SK-N-SH treated with all-trans-retinoic acid at 6 μM for 48 hours (cell line): ENCODE data around the gene TNFRSF18.

ENCODE experiments used
- ATAC-seq: fragments of 200-7000 bp; cut with Tn5 transposase; 3 replicates; pipeline ENCODE4 v1.9.1; 2020; ENCODE audit warnings: mild to moderate bottlenecking, moderate library complexity
- ARNTL ChIP-seq: fragments of 450-650 bp; formaldehyde crosslinking; IDR thresholded peaks from 2 replicates; pipeline ENCODE4 v1.5.0; 2020; ENCODE audit warnings: low read depth, mild to moderate bottlenecking, moderate library complexity, borderline replicate concordance
- BACH2 ChIP-seq: fragments of 250-450 bp; sonication (Bioruptor Pico); IDR thresholded peaks from 2 replicates; pipeline ENCODE4 v1.9.0; 2021; ENCODE audit warnings: mild to moderate bottlenecking, borderline replicate concordance
- CREB5 ChIP-seq: fragments of 250-450 bp; sonication (Bioruptor Pico); IDR thresholded peaks from 2 replicates; pipeline ENCODE4 v1.5.1; 2020; ENCODE audit warnings: low read depth, mild to moderate bottlenecking, moderate library complexity
- CSDC2 ChIP-seq: fragments of 250-450 bp; sonication (Bioruptor Pico); IDR thresholded peaks from 2 replicates; pipeline ENCODE4 v1.5.0; 2020; ENCODE audit warnings: mild to moderate bottlenecking, moderate library complexity
- CSRNP3 ChIP-seq: fragments of 250-450 bp; sonication (Bioruptor Pico); IDR thresholded peaks from 2 replicates; pipeline ENCODE4 v1.5.1; 2021; ENCODE audit warnings: mild to moderate bottlenecking, moderate library complexity
- ESRRG ChIP-seq: fragments of 250-450 bp; sonication (Bioruptor Pico); IDR thresholded peaks from 2 replicates; pipeline ENCODE4 v1.6.1; 2021; ENCODE audit warnings: mild to moderate bottlenecking
- GLIS3 ChIP-seq: fragments of 250-450 bp; sonication (Bioruptor Pico); IDR thresholded peaks from 2 replicates; pipeline ENCODE4 v1.5.0; 2020; ENCODE audit warnings: mild to moderate bottlenecking, moderate library complexity
- ISL1 ChIP-seq: fragments of 250-450 bp; sonication (Bioruptor Pico); IDR thresholded peaks from 2 replicates; pipeline ENCODE4 v2.1.2; 2022; ENCODE audit warnings: mild to moderate bottlenecking, moderate library complexity
- PATZ1 ChIP-seq: fragments of 250-450 bp; sonication (Bioruptor Pico); IDR thresholded peaks from 2 replicates; pipeline ENCODE4 v1.8.0; 2020; ENCODE audit warnings: mild to moderate bottlenecking, moderate library complexity, borderline replicate concordance
- POU6F1 ChIP-seq: fragments of 250-450 bp; sonication (Bioruptor Pico); IDR thresholded peaks from 2 replicates; pipeline ENCODE4 v1.8.0; 2021; ENCODE audit warnings: low read depth, mild to moderate bottlenecking, moderate library complexity, borderline replicate concordance
- PPARA ChIP-seq: fragments of 250-450 bp; sonication (Bioruptor Pico); IDR thresholded peaks from 2 replicates; pipeline ENCODE4 v1.5.0; 2020; ENCODE audit warnings: mild to moderate bottlenecking, borderline replicate concordance
- RARB ChIP-seq: fragments of 250-450 bp; sonication (Bioruptor Pico); IDR thresholded peaks from 2 replicates; pipeline ENCODE4 v1.8.0; 2021; ENCODE audit warnings: mild to moderate bottlenecking, moderate library complexity
- SNAI2 ChIP-seq: fragments of 250-450 bp; sonication (Bioruptor Pico); IDR thresholded peaks from 2 replicates; pipeline ENCODE4 v1.5.0; 2020; ENCODE audit warnings: mild to moderate bottlenecking, moderate library complexity
- TCF4 ChIP-seq: fragments of 250-450 bp; sonication (Bioruptor Pico); IDR thresholded peaks from 2 replicates; pipeline ENCODE4 v1.8.0; 2021; ENCODE audit warnings: mild to moderate bottlenecking, moderate library complexity, borderline replicate concordance
- TOX ChIP-seq: fragments of 250-450 bp; sonication (Bioruptor Pico); IDR thresholded peaks from 2 replicates; pipeline ENCODE4 v1.8.0; 2021; ENCODE audit warnings: mild to moderate bottlenecking, moderate library complexity, borderline replicate concordance
- TSHZ2 ChIP-seq: fragments of 250-450 bp; sonication (Bioruptor Pico); IDR thresholded peaks from 2 replicates; pipeline ENCODE4 v1.5.0; 2020; ENCODE audit warnings: mild to moderate bottlenecking, moderate library complexity
- ZC3H10 ChIP-seq: fragments of 250-450 bp; sonication (Bioruptor Pico); IDR thresholded peaks from 2 replicates; pipeline ENCODE4 v1.5.1; 2021; ENCODE audit warnings: mild to moderate bottlenecking, moderate library complexity
- ZNF565 ChIP-seq: fragments of 450-650 bp; formaldehyde crosslinking; conservative IDR thresholded peaks from 2 replicates; pipeline ENCODE4 v1.5.0; 2020; ENCODE audit warnings: low read depth, mild to moderate bottlenecking, moderate library complexity
- ZNF70 ChIP-seq: fragments of 450-650 bp; formaldehyde crosslinking; IDR thresholded peaks from 2 replicates; pipeline ENCODE4 v1.5.0; 2020; ENCODE audit warnings: mild to moderate bottlenecking, moderate library complexity
- ZNF8 ChIP-seq: fragments of 450-650 bp; formaldehyde crosslinking; IDR thresholded peaks from 2 replicates; pipeline ENCODE4 v1.5.0; 2020; ENCODE audit warnings: mild to moderate bottlenecking, moderate library complexity

Gene TNFRSF18

GRCh38 chr1:1203561-1204424 is 2.6 kb downstream of the TNFRSF18 start:
- no peak for ATAC-seq
- no peak for TF ChIP-seq TOX (CRISPR knock-in tag)
- no peak for TF ChIP-seq ZNF70 (CRISPR knock-in tag)
- TF ChIP-seq CSDC2 (CRISPR knock-in tag): no peak
- no peak for TF ChIP-seq SNAI2
- TF ChIP-seq TSHZ2 (CRISPR knock-in tag): no peak
- no peak for TF ChIP-seq ZC3H10
- no peak for TF ChIP-seq ISL1 (CRISPR knock-in tag)
- no peak for TF ChIP-seq BACH2 (CRISPR knock-in tag)
- TF ChIP-seq ESRRG (CRISPR knock-in tag): no peak
- TF ChIP-seq ZNF565 (CRISPR knock-in tag): no peak
- no peak for TF ChIP-seq CREB5 (CRISPR knock-in tag)
- TF ChIP-seq PATZ1 (CRISPR knock-in tag): no peak
- TF ChIP-seq GLIS3: no peak
- no peak for TF ChIP-seq RARB (CRISPR knock-in tag)

- ATAC-seq: no peak
- TF ChIP-seq ISL1 (CRISPR knock-in tag) (no peak), PATZ1 (CRISPR knock-in tag) (no peak), BACH2 (CRISPR knock-in tag) (no peak), TSHZ2 (CRISPR knock-in tag) (no peak), POU6F1 (CRISPR knock-in tag) (no peak), ZNF8 (CRISPR knock-in tag) (no peak), CSRNP3 (CRISPR knock-in tag) (no peak), CREB5 (CRISPR knock-in tag) (no peak), ARNTL (CRISPR knock-in tag) (no peak), ZNF565 (CRISPR knock-in tag) (no peak), CSDC2 (CRISPR knock-in tag) (no peak), TCF4 (CRISPR knock-in tag) (no peak), PPARA (CRISPR knock-in tag) (no peak), ZC3H10 (no peak)
Observed at GRCh38 chr1:1202831-1203560, 3.4 kb downstream of the TNFRSF18 start.
